IPS DF 4.7 (cell line): ENCODE results near the gene TUT1.
"Not testable (repeated sequence)": the region's sequence is repeated elsewhere in the genome, so short reads cannot be mapped to it uniquely, and the experiment has no call there.

Experiments
- DNase-seq: peaks from one replicate; pipeline ENCODE4 v3.0.0-alpha.2; 2013; ENCODE audit warnings: low spot score; ENCODE audit errors: extremely low read depth

TUT1 gene

GRCh38 chr11:62578541-62578940 lies 12.8 kb downstream of the TUT1 start:
- no peak for DNase-seq

- DNase-seq = no peak
These were observed 14.1 kb downstream of the TUT1 start for GRCh38 chr11:62577046-62577714.

- DNase-seq = no peak
These were observed 15.5 kb downstream of the TUT1 start for GRCh38 chr11:62575837-62576236.

- no peak for DNase-seq
These were observed 16.2 kb downstream of the TUT1 start for GRCh38 chr11:62575156-62575555.

GRCh38 chr11:62574363-62575071 lies 16.8 kb downstream of the TUT1 start:
- no peak for DNase-seq

- DNase-seq = no peak
These were observed 17.5 kb downstream of the TUT1 start, which contains the start of gene EEF1G for GRCh38 chr11:62573592-62574362. EEF1G (minus strand) TSS chr11:62573891; CDS start chr11:62573842, 49 bp downstream.

GRCh38 chr11:62573006-62573591 lies 18.2 kb downstream of the TUT1 start:
- no peak for DNase-seq

- DNase-seq = no peak
These were observed 18.9 kb downstream of the TUT1 start for GRCh38 chr11:62572431-62572830.

- not testable (repeated sequence) for DNase-seq
These were observed 19.8 kb downstream of the TUT1 start for GRCh38 chr11:62571493-62571892.

GRCh38 chr11:62570903-62571302 lies 20.4 kb downstream of the TUT1 start:
- DNase-seq = not testable (repeated sequence)

- no peak for DNase-seq
These were observed 21.7 kb downstream of the TUT1 start for GRCh38 chr11:62569611-62570010.

- no peak for DNase-seq
These were observed 24.2 kb downstream of the TUT1 start for GRCh38 chr11:62567018-62567633.

GRCh38 chr11:62566247-62566646 lies 25.1 kb downstream of the TUT1 start:
- DNase-seq = no peak

GRCh38 chr11:62565100-62565802 lies 26.1 kb downstream of the TUT1 start:
- DNase-seq = no peak

GRCh38 chr11:62561677-62562230 lies 29.6 kb downstream of the TUT1 start:
- not testable (repeated sequence) for DNase-seq

- DNase-seq = no peak
These were observed 30.7 kb downstream of the TUT1 start for GRCh38 chr11:62560566-62561103.

GRCh38 chr11:62559626-62560025 lies 31.7 kb downstream of the TUT1 start:
- not testable (repeated sequence) for DNase-seq

- DNase-seq = no peak
These were observed 32.1 kb downstream of the TUT1 start for GRCh38 chr11:62559204-62559603.

- no peak for DNase-seq
These were observed 32.7 kb downstream of the TUT1 start for GRCh38 chr11:62558669-62559068.
